Erythroblast (primary cell): ENCODE data around the gene GPR25.
A peak's percentile ranks its signal among the peaks of the same experiment; 100 is the strongest.

Source experiments
- DNase-seq, 2 experiments: peaks; one replicate each; lab custom pipeline; 2025; lab: John Stamatoyannopoulos, UW
- GATA1 ChIP-seq: IDR thresholded peaks from 2 replicates; pipeline ENCODE4 v1.6.1; 2011; ENCODE audit warnings: low read depth, mild to moderate bottlenecking, control low read depth, low read length, moderate library complexity
- POLR2A ChIP-seq: IDR thresholded peaks from 2 replicates; pipeline ENCODE4 v1.6.1; 2011; ENCODE audit warnings: mild to moderate bottlenecking, low read length

GPR25 gene

GRCh38 chr1:200872446-200873115 is at the start of gene GPR25:
Gene GPR25 (plus strand): TSS chr1:200872981. CDS start chr1:200873038, 57 bp downstream.
- TF ChIP-seq GATA1 (no peak), POLR2A (no peak)

GRCh38 chr1:200831091-200831490 is 41.7 kb upstream of the GPR25 start:
- TF ChIP-seq GATA1: no peak
- TF ChIP-seq POLR2A: no peak
- no peak for DNase-seq

More at GRCh38 chr1:200872446-200873115, at the start of gene GPR25:
- DNase-seq: no peak

GRCh38 chr1:200834383-200834782 is 38.4 kb upstream of the GPR25 start:
- TF ChIP-seq GATA1: no peak
- no peak for TF ChIP-seq POLR2A
- no peak for DNase-seq

GRCh38 chr1:200836213-200836612 is 36.6 kb upstream of the GPR25 start:
- no peak for DNase-seq
- TF ChIP-seq POLR2A (no peak), GATA1 (no peak)

- DNase-seq: peak; percentile 5 to 34
- TF ChIP-seq POLR2A (no peak), GATA1 (no peak)
These were observed 34.7 kb upstream of the GPR25 start for GRCh38 chr1:200837931-200838571.

GRCh38 chr1:200838676-200839445 is 33.9 kb upstream of the GPR25 start:
- no peak for DNase-seq
- TF ChIP-seq POLR2A: no peak
- no peak for TF ChIP-seq GATA1

GRCh38 chr1:200845360-200845759 is 27.4 kb upstream of the GPR25 start:
- TF ChIP-seq GATA1: no peak

GRCh38 chr1:200846398-200846797 is 26.4 kb upstream of the GPR25 start:
- TF ChIP-seq POLR2A (no peak), GATA1 (no peak)
- no peak for DNase-seq

More at GRCh38 chr1:200845360-200845759, 27.4 kb upstream of the GPR25 start:
- no peak for DNase-seq

- no peak for DNase-seq
- TF ChIP-seq GATA1: no peak
- no peak for TF ChIP-seq POLR2A
These were observed 23.4 kb upstream of the GPR25 start for GRCh38 chr1:200849430-200849829.

GRCh38 chr1:200850554-200850953 is 22.2 kb upstream of the GPR25 start:
- no peak for DNase-seq
- no peak for TF ChIP-seq POLR2A
- no peak for TF ChIP-seq GATA1

GRCh38 chr1:200856716-200857357 is 15.9 kb upstream of the GPR25 start:
- TF ChIP-seq POLR2A (no peak), GATA1 (no peak)
- DNase-seq: no peak

- TF ChIP-seq GATA1: no peak
- no peak for TF ChIP-seq POLR2A
- no peak for DNase-seq
These were observed 15.0 kb upstream of the GPR25 start for GRCh38 chr1:200857804-200858203.

- TF ChIP-seq GATA1 (no peak), POLR2A (no peak)
- DNase-seq: no peak
These were observed 10.7 kb upstream of the GPR25 start for GRCh38 chr1:200861937-200862647.
